ENCODE measurements around the gene RING1.

RING1 gene

GRCh38 chr6:33248932-33249731 lies 40.8 kb downstream of the RING1 start:
- Mint-ChIP-seq H3K4me3 (peak overlapping the region; percentile 85), H3K27ac (peak overlapping the region; percentile 97), H3K9me3 (no peaks in the 10 kb centered on the region), H3K27me3 (peaks cover 14% of the 10 kb centered on the region), H3K4me1 (peaks cover 39% of the 10 kb centered on the region), H3K36me3 (peaks cover 18% of the 10 kb centered on the region)
- CTCF ChIA-PET, result interaction anchor here (0.8 to 6.2 kb wide), 31 partner anchors 11 to 265 kb away, joined by 3 to 86 read pairs (median 6); partner anchors contain the start of genes B3GALT4, HSD17B8, PFDN6 and RING1
- DNase-seq, result peak; percentile 98

- peak overlapping the region; percentile 97 for H3K27ac Mint-ChIP-seq
- peak; percentile 15 for DNase-seq
- no peaks in the 10 kb centered on the region for H3K9me3 Mint-ChIP-seq
- H3K36me3 Mint-ChIP-seq, result peaks cover 18% of the 10 kb centered on the region
- peaks cover 14% of the 10 kb centered on the region for H3K27me3 Mint-ChIP-seq
- peak overlapping the region; percentile 85 for H3K4me3 Mint-ChIP-seq
- H3K4me1 Mint-ChIP-seq, result peaks cover 39% of the 10 kb centered on the region
- CTCF ChIA-PET, result interaction anchor here (0.8 to 6.2 kb wide), 18 partner anchors 10 to 263 kb away, joined by 3 to 86 read pairs (median 8); partner anchors contain the start of genes B3GALT4, HSD17B8, RING1 and RPS18
Measured at GRCh38 chr6:33249732-33250630, 41.7 kb downstream of the RING1 start.

GRCh38 chr6:33250731-33251130 lies 42.4 kb downstream of the RING1 start:
- Mint-ChIP-seq H3K36me3 (peaks cover 19% of the 10 kb centered on the region), H3K27me3 (peaks cover 14% of the 10 kb centered on the region), H3K9me3 (no peaks in the 10 kb centered on the region), H3K4me1 (peaks cover 39% of the 10 kb centered on the region), H3K4me3 (peak overlapping the region; percentile 85), H3K27ac (peak overlapping the region; percentile 97)
- DNase-seq, result peak; percentile 15
- CTCF ChIA-PET, result interaction anchor here (1.1 to 6.2 kb wide), 8 partner anchors 11 to 125 kb away, joined by 3 to 86 read pairs (median 4); partner anchors contain the start of genes B3GALT4, RPS18 and VPS52

GRCh38 chr6:33251395-33252012 lies 43.2 kb downstream of the RING1 start:
- Mint-ChIP-seq H3K9me3 (no peaks in the 10 kb centered on the region), H3K4me1 (peaks cover 39% of the 10 kb centered on the region), H3K36me3 (peaks cover 20% of the 10 kb centered on the region), H3K27ac (peak overlapping the region; percentile 58), H3K27me3 (peaks cover 7% of the 10 kb centered on the region), H3K4me3 (peak overlapping the region; percentile 22)
- CTCF ChIA-PET, result interaction anchor here (0.7 to 6.2 kb wide), 5 partner anchors 19 to 126 kb away, joined by 3 to 86 read pairs (median 4); partner anchors contain the start of genes B3GALT4, RPS18 and VPS52
- peak; percentile 5 for DNase-seq

GRCh38 chr6:33252759-33253158 lies 44.5 kb downstream of the RING1 start:
- Mint-ChIP-seq H3K4me3 (no peak overlapping the region), H3K27ac (no peak overlapping the region), H3K27me3 (peaks cover 5% of the 10 kb centered on the region), H3K4me1 (peaks cover 39% of the 10 kb centered on the region), H3K36me3 (peaks cover 21% of the 10 kb centered on the region), H3K9me3 (no peaks in the 10 kb centered on the region)
- CTCF ChIA-PET, result no interaction called here
- DNase-seq, result no peak

GRCh38 chr6:33254591-33254990 lies 46.3 kb downstream of the RING1 start:
- Mint-ChIP-seq H3K4me1 (peaks cover 25% of the 10 kb centered on the region), H3K36me3 (peaks cover 29% of the 10 kb centered on the region), H3K9me3 (no peaks in the 10 kb centered on the region), H3K27me3 (no peaks in the 10 kb centered on the region), H3K27ac (no peak overlapping the region), H3K4me3 (no peak overlapping the region)
- peak; percentile 19 for DNase-seq
- CTCF ChIA-PET, result interaction anchor here (0.7 to 1.9 kb wide), 3 partner anchors 18 to 130 kb away, joined by 3 to 6 read pairs (median 3); partner anchors contain the start of gene RPS18

- CTCF ChIA-PET, result no interaction called here
- peaks cover 3% of the 10 kb centered on the region for H3K4me1 Mint-ChIP-seq
- H3K36me3 Mint-ChIP-seq, result peaks cover 36% of the 10 kb centered on the region
- no peaks in the 10 kb centered on the region for H3K9me3 Mint-ChIP-seq
- H3K27ac Mint-ChIP-seq, result no peak overlapping the region
- no peaks in the 10 kb centered on the region for H3K27me3 Mint-ChIP-seq
- DNase-seq, result peak; percentile 11
- no peak overlapping the region for H3K4me3 Mint-ChIP-seq
Measured at GRCh38 chr6:33259032-33259431, 50.7 kb downstream of the RING1 start.
